Heart right ventricle (tissue), 16 donors: ENCODE results near the gene PGAP2. TPM values are rescaled to one million over a fixed set of nuclear protein-coding genes. Genes with fewer than 3 reads are reported as not detected.
A peak's percentile ranks its signal among the peaks of the same experiment; 100 is the strongest.

Source experiments
- ATAC-seq, 8 donors: fragments of 200-7000 bp; cut with Tn5 transposase; one replicate each; pipeline ENCODE4 v1.9.1; 2020; ENCODE audit warnings: mild to moderate bottlenecking in 8 of 8, moderate library complexity in 8 of 8, moderate number of reproducible peaks in 1 of 8
- DNase-seq, 2 donors: peaks; one replicate each; pipeline ENCODE4 v3.0.0-alpha.2; 2020
- H3K27ac ChIP-seq, 10 donors: fragments of 200-600 bp; sonication (generic) in 2 of 10; one replicate each; pipeline versions ENCODE4 v1.5.0 to v1.8.0; 2020 to 2022; ENCODE audit warnings: mild to moderate bottlenecking in 3 of 10
- H3K27me3 ChIP-seq, 7 donors: fragments of 200-600 bp; one replicate each; pipeline ENCODE4 v1.8.0; 2021 to 2022; ENCODE audit warnings: mild to moderate bottlenecking in 2 of 7
- H3K36me3 ChIP-seq, 9 donors: fragments of 200-600 bp; sonication (generic) in 1 of 9; one replicate each; pipeline versions ENCODE4 v1.5.0 to v1.8.0; 2020 to 2022; ENCODE audit warnings: mild to moderate bottlenecking in 2 of 9
- H3K4me1 ChIP-seq, 9 donors: fragments of 200-600 bp; sonication (generic) in 1 of 9; one replicate each; pipeline versions ENCODE4 v1.5.0 to v1.8.0; 2020 to 2022; ENCODE audit warnings: mild to moderate bottlenecking in 4 of 9
- H3K4me3 ChIP-seq, 10 donors: fragments of 200-600 bp; sonication (generic) in 2 of 10; one replicate each; pipeline versions ENCODE4 v1.5.0 to v1.8.0; 2020 to 2022; ENCODE audit warnings: mild to moderate bottlenecking in 7 of 10, moderate library complexity in 2 of 10
- H3K9me3 ChIP-seq, 11 donors: fragments of 200-600 bp in 10 of 11; sonication (generic) in 2 of 11; one replicate each; pipeline versions ENCODE4 v1.5.0 to v1.8.0; 2013 to 2022; ENCODE audit warnings: mild to moderate bottlenecking in 2 of 11, control low read depth in 1 of 11, moderate library complexity in 1 of 11
- CTCF ChIP-seq, 9 donors: fragments of 200-600 bp; sonication (generic) in 2 of 9; IDR thresholded peaks; one replicate each; pipeline versions ENCODE4 v1.5.0 to v1.8.0; 2021 to 2022; ENCODE audit warnings: antibody characterized with exemption in 9 of 9, mild to moderate bottlenecking in 5 of 9, moderate library complexity in 1 of 9
- WGBS, 2 donors: extraction: QIAGEN DNeasy Blood & Tissue Kit; methylation state at CpG; one replicate each; pipeline ENCODE4 v1.1.7; 2013; ENCODE audit warnings: inconsistent platforms in 1 of 2; 5-methylcytosine and 5-hydroxymethylcytosine counted together
- intact Hi-C, 10 donors: fragments of 100-400 bp; cut with DNase I; formaldehyde crosslinking; loops; one replicate each; pipeline versions ENCODE4 v1.11.1 to v1.14.2; 2022
- polyA plus RNA-seq, 2 donors: library from polyadenylated mRNA; stranded (reverse); fragments of 200-250 nt; gene quantifications; one replicate each; pipeline ENCODE4 v1.2.3, GENCODE V29; 2013
- total RNA-seq, 10 donors: library from RNA; stranded (reverse); fragmentation: NEBNext Ultra II Directional in 3 of 10; extraction: Animal tissue kit (Norgen Biotek cat#: 25700) in 3 of 10; gene quantifications; one replicate each; pipeline versions ENCODE4 v1.2.1 to v1.2.4, GENCODE V29; 2021 to 2023
- donor health status: Arrhythmogenic right ventricular cardiomyopathy.
- donor health status: ischemic (EF 13 %, LVEDD 7.1; RV severe dilation, severe dysfunction).
- donor health status: healthy with polysubstance abuse.
- donor health status: DM: no; HTN: yes; CAD: no.
- donor health status: DM: no; HTN: no; CAD: no.
- donor health status: ischemic (EF 25% LVEDD 6.9; RV normal size, moderate dysfunction).
- donor health status: ischemic (EF 25% LVEDD 5.7; RV mildly dilated, moderate dysfunction).
- donor health status: healthy.
- donor health status: DM: yes; HTN: yes; CAD: no.
- donor health status: Ischemic cardiomyopathy.
- donor health status: ischemic (EF 35%, LVEDD 5.7; RV mildly dilated, moderate dysfunction).
- donor health status: nonischemic (EF 11% LVEDD 7.7; RV severe dilation, severe dysfunction).
- donor health status: DM: yes; HTN: yes; CAD: no.
- donor health status: PGD.
- donor health status: ischemic (EF 29% LVEDD 5.4; RV normal size, mild dysfunction).
- donor health status: nonischemic (EF 23%, LVEDD 6.1; RV moderate dilation, normal function).

PGAP2 gene
- total and polyA plus RNA-seq, 12 donors: 12.7 to 29.8 (median 20.9) TPM

GRCh38 chr11:3824714-3825472 is 16.5 kb downstream of the PGAP2 start:
- Histone ChIP-seq H3K4me3 (no peak overlapping the region), H3K4me1 (peaks cover 0 to 39% (median 0%) of the 10 kb centered on the region in 9 donors), H3K27me3 (no peaks in the 10 kb centered on the region), H3K36me3 (peaks cover 0 to 49% (median 16%) of the 10 kb centered on the region in 9 donors), H3K27ac (peak overlapping the region in 1 of 10 donors; percentile 36), H3K9me3 (no peaks in the 10 kb centered on the region)
- 75 to 79% methylated on average over 18 of the region's 18 CpGs for WGBS, 2 donors
- intact Hi-C loops: no loop called here
- ATAC-seq (peak in 7 of 8 donors; percentile 15 to 66 (median 54)), DNase-seq (peak; percentile 58 to 66)
- peak; percentile 39 to 86 (median 55) for TF ChIP-seq CTCF (IDR thresholded peaks at IDR 0.05)

- H3K4me1 ChIP-seq: peaks cover 0 to 46% (median 1%) of the 10 kb centered on the region in 9 donors
- 89 to 91% methylated on average over 8 of the region's 8 CpGs for WGBS, 2 donors
- DNase-seq (no peak), ATAC-seq (no peak)
- TF ChIP-seq CTCF (IDR thresholded peaks at IDR 0.05): no peak
- intact Hi-C loops: no loop called here
- H3K36me3 ChIP-seq: peaks cover 0 to 56% (median 16%) of the 10 kb centered on the region in 9 donors
- H3K9me3 ChIP-seq: no peaks in the 10 kb centered on the region
- no peaks in the 10 kb centered on the region for H3K27me3 ChIP-seq
- H3K27ac ChIP-seq: peak overlapping the region in 1 of 10 donors; percentile 36
- H3K4me3 ChIP-seq: no peak overlapping the region
These were observed 17.3 kb downstream of the PGAP2 start for GRCh38 chr11:3825473-3826154.

GRCh38 chr11:3826721-3827120 is 18.4 kb downstream of the PGAP2 start:
- Histone ChIP-seq H3K27ac (no peak overlapping the region), H3K36me3 (peaks cover 0 to 61% (median 16%) of the 10 kb centered on the region in 9 donors), H3K4me3 (no peak overlapping the region), H3K9me3 (no peaks in the 10 kb centered on the region), H3K27me3 (no peaks in the 10 kb centered on the region), H3K4me1 (peaks cover 4 to 57% (median 12%) of the 10 kb centered on the region in 9 donors)
- intact Hi-C loops: no loop called here
- TF ChIP-seq CTCF (IDR thresholded peaks at IDR 0.05): no peak
- DNase-seq (no peak), ATAC-seq (no peak)
- 92% methylated on average over 3 of the region's 3 CpGs for WGBS, 2 donors

GRCh38 chr11:3827434-3828186 is 19.2 kb downstream of the PGAP2 start:
- no peak for ATAC-seq
- H3K36me3 ChIP-seq: peaks cover 0 to 61% (median 16%) of the 10 kb centered on the region in 9 donors
- H3K4me3 ChIP-seq: no peak overlapping the region
- intact Hi-C loops: no loop called here
- H3K27ac ChIP-seq: no peak overlapping the region
- WGBS, 2 donors: 92% methylated on average over 35 of the region's 35 CpGs
- DNase-seq: no peak
- TF ChIP-seq CTCF (IDR thresholded peaks at IDR 0.05): no peak
- no peaks in the 10 kb centered on the region for H3K9me3 ChIP-seq
- H3K27me3 ChIP-seq: no peaks in the 10 kb centered on the region
- peaks cover 8 to 66% (median 21%) of the 10 kb centered on the region in 9 donors for H3K4me1 ChIP-seq
